Caco-2 (cell line): ENCODE data around the gene KLF7. TPM values are rescaled to one million over a fixed set of nuclear protein-coding genes. Genes with fewer than 3 reads are reported as not detected.

Experiments
- BruUV-seq: library from RNA; stranded (reverse); fragments of 400-500 nt; replicated peaks from 2 replicates; lab custom pipeline; 2021; lab: Mats Ljungman, UMichigan
- CTCF ChIA-PET: fragments of 300-600 bp; sonication (Branson Sonifier 250); formaldehyde crosslinking; loops from one replicate; lab custom pipeline; 2022; ENCODE audit warnings: antibody characterized with exemption; lab: Charles Lee
- POLR2A ChIA-PET: fragments of 300-600 bp; sonication (Branson Sonifier 250); formaldehyde crosslinking; loops from one replicate; lab custom pipeline; 2022; ENCODE audit warnings: antibody characterized with exemption; lab: Charles Lee
- DNase-seq, 2 experiments: peaks; one replicate each; pipeline versions ENCODE4 v3.0.0 to v3.0.0-alpha.2; 2020 to 2022
- H3K27me3 ChIP-seq: replicated peaks from 2 replicates; pipeline ENCODE4 v1.6.0; 2011; ENCODE audit warnings: low read length; ENCODE audit not compliant: control insufficient read depth, insufficient read depth
- H3K36me3 ChIP-seq: 2 replicates; pipeline ENCODE4 v1.5.1; 2011; ENCODE audit warnings: low read length; ENCODE audit not compliant: control insufficient read depth, insufficient read depth
- H3K4me1 ChIP-seq: fragments of 250-450 bp; sonication (Bioruptor Pico); 2 replicates; pipeline ENCODE4 v1.5.1; 2020; ENCODE audit warnings: mild to moderate bottlenecking
- H3K4me3 ChIP-seq: 2 replicates; pipeline ENCODE4 v1.5.1; 2011; ENCODE audit warnings: low read depth, mild to moderate bottlenecking, control low read depth, low read length
- H3K9me3 ChIP-seq: fragments of 250-450 bp; sonication (Bioruptor Pico); 2 replicates; pipeline ENCODE4 v1.5.1; 2020; ENCODE audit warnings: mild to moderate bottlenecking, moderate library complexity
- H3K27ac Mint-ChIP-seq: one replicate; pipeline ENCODE4 v1.8.0; 2022; ENCODE audit warnings: mixed read lengths; ENCODE audit not compliant: unreplicated experiment
- H3K27me3 Mint-ChIP-seq: one replicate; pipeline ENCODE4 v1.8.0; 2022; ENCODE audit warnings: mixed read lengths; ENCODE audit not compliant: insufficient read depth, unreplicated experiment
- H3K36me3 Mint-ChIP-seq: one replicate; pipeline ENCODE4 v1.8.0; 2022; ENCODE audit warnings: mild to moderate bottlenecking, mixed read lengths; ENCODE audit not compliant: insufficient read depth, unreplicated experiment
- H3K4me1 Mint-ChIP-seq: one replicate; pipeline ENCODE4 v1.8.0; 2022; ENCODE audit warnings: low read depth, mixed read lengths; ENCODE audit not compliant: unreplicated experiment
- H3K4me3 Mint-ChIP-seq: one replicate; pipeline ENCODE4 v1.8.0; 2022; ENCODE audit warnings: mild to moderate bottlenecking, moderate library complexity, mixed read lengths; ENCODE audit not compliant: unreplicated experiment
- H3K9me3 Mint-ChIP-seq: one replicate; pipeline ENCODE4 v1.8.0; 2022; ENCODE audit warnings: mixed read lengths; ENCODE audit not compliant: unreplicated experiment
- intact Hi-C: fragments of 100-400 bp; cut with micrococcal nuclease; formaldehyde crosslinking; loops from one replicate; pipeline ENCODE4 v1.10.0; 2022; ENCODE audit not compliant: unreplicated experiment
- total RNA-seq: library from RNA; stranded (reverse); gene quantifications from 2 replicates; pipeline ENCODE4 v1.2.3, GENCODE V29; 2022
- TF ChIP-seq, protein P1 (sequence below), 2 experiments: fragments of 200-600 bp in 1 of 2; IDR thresholded peaks; 1 replicate in 1 of 2; 2 replicates in 1 of 2; pipeline versions ENCODE4 v1.5.1 to v1.8.0; 2011 to 2022; ENCODE audit warnings: antibody characterized with exemption in 1 of 2, control low read depth in 1 of 2, inconsistent platforms in 1 of 2, low read depth in 1 of 2, low read length in 1 of 2, mild to moderate bottlenecking in 1 of 2, moderate library complexity in 1 of 2; ENCODE audit not compliant: insufficient read depth in 1 of 2, severe bottlenecking in 1 of 2, unreplicated experiment in 1 of 2

Gene KLF7
- total RNA-seq, 1 experiment from 2014 or later = 0.36 TPM

GRCh38 chr2:207040696-207041095 is 125.1 kb downstream of the KLF7 start:
- H3K36me3 Mint-ChIP-seq = no peaks in the 10 kb centered on the region
- TF ChIP-seq, protein P1, sequence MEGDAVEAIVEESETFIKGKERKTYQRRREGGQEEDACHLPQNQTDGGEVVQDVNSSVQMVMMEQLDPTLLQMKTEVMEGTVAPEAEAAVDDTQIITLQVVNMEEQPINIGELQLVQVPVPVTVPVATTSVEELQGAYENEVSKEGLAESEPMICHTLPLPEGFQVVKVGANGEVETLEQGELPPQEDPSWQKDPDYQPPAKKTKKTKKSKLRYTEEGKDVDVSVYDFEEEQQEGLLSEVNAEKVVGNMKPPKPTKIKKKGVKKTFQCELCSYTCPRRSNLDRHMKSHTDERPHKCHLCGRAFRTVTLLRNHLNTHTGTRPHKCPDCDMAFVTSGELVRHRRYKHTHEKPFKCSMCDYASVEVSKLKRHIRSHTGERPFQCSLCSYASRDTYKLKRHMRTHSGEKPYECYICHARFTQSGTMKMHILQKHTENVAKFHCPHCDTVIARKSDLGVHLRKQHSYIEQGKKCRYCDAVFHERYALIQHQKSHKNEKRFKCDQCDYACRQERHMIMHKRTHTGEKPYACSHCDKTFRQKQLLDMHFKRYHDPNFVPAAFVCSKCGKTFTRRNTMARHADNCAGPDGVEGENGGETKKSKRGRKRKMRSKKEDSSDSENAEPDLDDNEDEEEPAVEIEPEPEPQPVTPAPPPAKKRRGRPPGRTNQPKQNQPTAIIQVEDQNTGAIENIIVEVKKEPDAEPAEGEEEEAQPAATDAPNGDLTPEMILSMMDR (IDR thresholded peaks at IDR 0.05; ENCODE audit: insufficient read depth in 1 of 2, low read depth in 1 of 2, low read length in 1 of 2, severe bottlenecking in 1 of 2, unreplicated experiment in 1 of 2) = no peak
- no peak overlapping the region for H3K4me3 Mint-ChIP-seq
- peaks cover 18% of the 10 kb centered on the region for H3K27me3 Mint-ChIP-seq
- Histone ChIP-seq H3K27me3 (no peaks in the 10 kb centered on the region), H3K4me1 (no peaks in the 10 kb centered on the region), H3K36me3 (no peaks in the 10 kb centered on the region), H3K4me3 (no peak overlapping the region), H3K9me3 (no peaks in the 10 kb centered on the region)
- no TSS peak for BruUV-seq
- H3K9me3 Mint-ChIP-seq = peaks cover 2% of the 10 kb centered on the region
- ChIA-PET CTCF (no interaction called here), POLR2A (no interaction called here)
- H3K4me1 Mint-ChIP-seq = no peaks in the 10 kb centered on the region
- intact Hi-C loops = no loop called here
- DNase-seq = no peak
- H3K27ac Mint-ChIP-seq = no peak overlapping the region

DNA sequence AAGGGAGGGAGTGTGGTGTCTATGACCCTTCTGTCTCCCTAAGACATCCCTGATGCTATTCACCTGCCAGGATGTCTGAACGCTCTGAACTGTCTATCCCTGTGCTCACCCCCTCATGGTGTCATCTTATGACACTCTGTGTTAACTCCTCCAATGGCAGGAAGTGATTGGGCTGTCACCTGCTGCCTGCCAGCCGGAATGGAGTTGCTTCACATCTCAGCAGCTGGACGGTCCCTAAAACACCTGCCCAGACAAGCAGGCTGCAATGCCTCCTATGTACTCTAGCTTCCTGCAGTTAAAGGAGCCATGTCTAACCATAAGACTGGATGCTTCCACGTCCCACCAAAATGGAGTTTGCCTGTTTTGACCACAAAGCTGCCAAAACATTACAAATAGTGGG is 126.5 kb downstream of the KLF7 start:
- H3K27me3 Mint-ChIP-seq = peaks cover 18% of the 10 kb centered on the region
- intact Hi-C loops = no loop called here
- no peak overlapping the region for H3K27ac Mint-ChIP-seq
- Histone ChIP-seq H3K27me3 (no peaks in the 10 kb centered on the region), H3K9me3 (no peaks in the 10 kb centered on the region), H3K4me3 (no peak overlapping the region), H3K36me3 (no peaks in the 10 kb centered on the region), H3K4me1 (no peaks in the 10 kb centered on the region)
- TF ChIP-seq, protein P1 (IDR thresholded peaks at IDR 0.05; ENCODE audit: insufficient read depth in 1 of 2, low read depth in 1 of 2, low read length in 1 of 2, severe bottlenecking in 1 of 2, unreplicated experiment in 1 of 2) = no peak
- POLR2A ChIA-PET = no interaction called here
- no TSS peak for BruUV-seq
- H3K4me3 Mint-ChIP-seq = no peak overlapping the region
- CTCF ChIA-PET = no interaction called here
- H3K9me3 Mint-ChIP-seq = peaks cover 3% of the 10 kb centered on the region
- DNase-seq = no peak
- no peaks in the 10 kb centered on the region for H3K4me1 Mint-ChIP-seq
- no peaks in the 10 kb centered on the region for H3K36me3 Mint-ChIP-seq

DNA sequence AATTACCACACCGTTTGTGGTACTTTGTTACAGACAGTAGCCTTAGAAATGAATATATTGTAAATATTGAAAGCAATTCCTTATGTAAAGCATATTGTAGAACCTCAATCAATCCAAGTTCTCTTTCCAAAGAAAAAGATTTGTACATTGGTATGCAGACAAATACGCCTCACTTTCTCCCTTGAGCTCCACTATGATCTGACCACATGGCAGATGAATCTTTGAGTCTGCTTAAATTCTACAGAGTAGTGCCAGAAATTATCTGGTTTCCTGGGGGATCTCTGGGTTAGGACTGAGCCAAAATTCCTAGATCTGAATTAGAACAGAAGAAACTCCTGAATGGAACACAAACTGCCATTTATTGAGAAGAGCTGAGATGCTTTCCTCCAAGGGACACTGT is 127.4 kb downstream of the KLF7 start:
- DNase-seq = no peak
- TF ChIP-seq, protein P1 (IDR thresholded peaks at IDR 0.05; ENCODE audit: insufficient read depth in 1 of 2, low read depth in 1 of 2, low read length in 1 of 2, severe bottlenecking in 1 of 2, unreplicated experiment in 1 of 2) = no peak
- H3K4me1 Mint-ChIP-seq = no peaks in the 10 kb centered on the region
- Histone ChIP-seq H3K4me1 (no peaks in the 10 kb centered on the region), H3K36me3 (no peaks in the 10 kb centered on the region), H3K9me3 (peaks cover 4% of the 10 kb centered on the region), H3K4me3 (no peak overlapping the region), H3K27me3 (no peaks in the 10 kb centered on the region)
- peaks cover 18% of the 10 kb centered on the region for H3K27me3 Mint-ChIP-seq
- H3K36me3 Mint-ChIP-seq = no peaks in the 10 kb centered on the region
- ChIA-PET CTCF (no interaction called here), POLR2A (no interaction called here)
- no peak overlapping the region for H3K27ac Mint-ChIP-seq
- no peak overlapping the region for H3K4me3 Mint-ChIP-seq
- BruUV-seq = no TSS peak
- intact Hi-C loops = no loop called here
- H3K9me3 Mint-ChIP-seq = peaks cover 12% of the 10 kb centered on the region
